Measurements from ENCODE around the gene MYO6.

The MYO6 gene

DNA sequence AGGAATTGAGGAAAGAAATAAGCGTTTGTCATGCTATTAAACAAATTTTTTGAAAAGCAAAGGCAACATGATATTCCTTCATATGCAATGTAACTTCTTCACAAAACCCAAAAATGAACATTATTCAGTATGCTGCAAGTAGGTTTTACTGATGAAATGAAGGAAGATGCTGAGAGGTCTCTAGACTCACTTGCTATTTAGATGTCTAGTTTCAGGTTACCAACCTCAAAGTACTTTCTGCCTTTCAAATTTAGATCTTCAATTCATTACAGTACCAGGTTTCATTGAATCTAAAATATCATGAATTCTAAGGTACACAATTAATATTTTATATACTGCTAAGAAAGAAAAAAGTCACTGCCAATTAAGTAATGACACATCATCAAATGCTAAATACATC is 39.9 kb downstream of the MYO6 start:
- TF ChIP-seq, protein P1, sequence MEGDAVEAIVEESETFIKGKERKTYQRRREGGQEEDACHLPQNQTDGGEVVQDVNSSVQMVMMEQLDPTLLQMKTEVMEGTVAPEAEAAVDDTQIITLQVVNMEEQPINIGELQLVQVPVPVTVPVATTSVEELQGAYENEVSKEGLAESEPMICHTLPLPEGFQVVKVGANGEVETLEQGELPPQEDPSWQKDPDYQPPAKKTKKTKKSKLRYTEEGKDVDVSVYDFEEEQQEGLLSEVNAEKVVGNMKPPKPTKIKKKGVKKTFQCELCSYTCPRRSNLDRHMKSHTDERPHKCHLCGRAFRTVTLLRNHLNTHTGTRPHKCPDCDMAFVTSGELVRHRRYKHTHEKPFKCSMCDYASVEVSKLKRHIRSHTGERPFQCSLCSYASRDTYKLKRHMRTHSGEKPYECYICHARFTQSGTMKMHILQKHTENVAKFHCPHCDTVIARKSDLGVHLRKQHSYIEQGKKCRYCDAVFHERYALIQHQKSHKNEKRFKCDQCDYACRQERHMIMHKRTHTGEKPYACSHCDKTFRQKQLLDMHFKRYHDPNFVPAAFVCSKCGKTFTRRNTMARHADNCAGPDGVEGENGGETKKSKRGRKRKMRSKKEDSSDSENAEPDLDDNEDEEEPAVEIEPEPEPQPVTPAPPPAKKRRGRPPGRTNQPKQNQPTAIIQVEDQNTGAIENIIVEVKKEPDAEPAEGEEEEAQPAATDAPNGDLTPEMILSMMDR (conservative IDR thresholded peaks at IDR 0.05; ENCODE audit: low read depth, low read length) = no peak
- no peak for DNase-seq (ENCODE audit: low read depth)
- H3K4me3 ChIP-seq (ENCODE audit: low read length) = no peak overlapping the region

GRCh38 chr6:75791881-75792280 is 42.8 kb downstream of the MYO6 start:
- no peak overlapping the region for H3K4me3 ChIP-seq (ENCODE audit: low read length)
- TF ChIP-seq, protein P1 (conservative IDR thresholded peaks at IDR 0.05; ENCODE audit: low read depth, low read length) = no peak
- no peak for DNase-seq (ENCODE audit: low read depth)

DNA sequence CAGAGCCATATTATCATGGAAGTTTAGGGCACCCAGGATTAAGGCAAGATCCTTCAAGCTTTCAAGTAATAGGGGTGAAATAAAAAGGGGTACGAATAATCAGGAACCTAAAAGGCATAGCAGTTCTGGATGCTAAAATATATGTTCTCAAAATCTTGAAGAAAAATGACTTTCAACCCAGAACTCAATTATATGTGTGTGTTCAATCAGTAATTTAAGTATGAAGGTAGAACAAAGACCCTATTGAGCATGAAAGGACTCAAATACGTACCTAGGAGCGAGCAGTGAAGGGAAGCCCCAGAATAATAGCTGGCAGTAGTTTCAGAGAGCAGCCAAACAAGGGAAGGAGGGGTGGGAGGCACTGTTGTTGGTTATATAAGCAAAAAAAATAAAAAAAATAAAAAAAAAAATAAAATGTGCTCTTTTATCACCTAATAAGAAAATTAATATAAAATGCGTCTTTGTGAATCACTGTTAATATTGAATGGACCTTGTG is 45.4 kb downstream of the MYO6 start:
- no peak for DNase-seq (ENCODE audit: low read depth)
- no peak overlapping the region for H3K4me3 ChIP-seq (ENCODE audit: low read length)
- TF ChIP-seq, protein P1 (conservative IDR thresholded peaks at IDR 0.05; ENCODE audit: low read depth, low read length) = no peak

DNA sequence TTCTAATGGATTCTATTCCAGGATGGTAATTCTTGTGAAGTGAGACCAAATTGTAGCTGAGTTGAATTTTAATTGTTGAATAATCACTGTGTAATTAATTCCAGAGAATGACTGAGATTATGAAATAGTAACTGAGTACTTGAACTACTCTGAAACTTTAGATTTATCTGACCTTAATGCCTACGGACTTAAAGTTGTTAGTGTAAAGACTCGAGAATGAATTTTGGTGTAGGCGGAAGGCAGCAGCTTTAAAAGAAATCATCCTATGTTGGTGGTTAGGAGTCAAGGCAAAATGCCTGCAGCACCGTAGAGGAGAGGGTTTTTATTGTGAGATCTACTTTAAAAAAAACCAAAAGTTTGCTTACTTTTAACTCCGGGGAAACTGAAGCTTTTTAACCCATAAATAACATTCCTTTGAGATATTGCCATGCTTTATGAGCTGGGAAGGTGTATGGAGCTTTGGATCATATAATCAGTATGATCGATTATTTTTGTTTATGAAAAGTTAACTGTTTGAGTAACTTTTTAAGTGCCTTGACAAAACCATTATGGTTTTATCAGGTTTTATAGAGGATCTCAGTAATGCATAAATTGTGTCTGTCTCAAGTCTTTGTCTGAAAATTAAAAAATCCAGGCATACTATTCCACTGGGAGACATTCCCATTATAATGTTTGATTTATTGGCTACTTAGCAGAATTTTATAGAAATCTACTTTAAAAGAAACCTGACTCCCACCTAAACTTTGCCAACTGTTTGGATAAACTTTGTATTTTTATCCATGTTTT is 46.1 kb downstream of the MYO6 start:
- TF ChIP-seq, protein P1 (conservative IDR thresholded peaks at IDR 0.05; ENCODE audit: low read depth, low read length) = no peak
- H3K4me3 ChIP-seq (ENCODE audit: low read length) = no peak overlapping the region
- DNase-seq (ENCODE audit: low read depth) = no peak

DNA sequence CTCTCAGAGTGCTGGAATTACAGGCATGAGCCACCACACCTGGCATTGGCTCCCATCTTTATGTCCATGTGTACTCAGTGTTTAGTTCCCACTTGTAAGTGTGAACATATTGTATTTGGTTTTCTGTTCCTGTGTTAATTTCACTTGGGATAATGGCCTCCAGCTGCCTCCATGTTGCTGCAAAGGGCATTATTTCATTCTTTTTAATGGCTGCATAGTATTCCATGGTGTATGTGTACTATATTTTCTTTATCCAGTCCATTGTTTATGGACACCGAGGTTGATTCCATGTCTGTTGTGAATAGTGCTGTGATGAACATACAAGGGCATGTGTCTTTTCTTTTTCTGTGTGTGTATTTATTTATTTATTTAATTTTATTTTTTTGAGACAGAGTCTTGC is 47.7 kb downstream of the MYO6 start:
- TF ChIP-seq, protein P1 (conservative IDR thresholded peaks at IDR 0.05; ENCODE audit: low read depth, low read length) = no peak
- no peak overlapping the region for H3K4me3 ChIP-seq (ENCODE audit: low read length)
- no peak for DNase-seq (ENCODE audit: low read depth)

DNA sequence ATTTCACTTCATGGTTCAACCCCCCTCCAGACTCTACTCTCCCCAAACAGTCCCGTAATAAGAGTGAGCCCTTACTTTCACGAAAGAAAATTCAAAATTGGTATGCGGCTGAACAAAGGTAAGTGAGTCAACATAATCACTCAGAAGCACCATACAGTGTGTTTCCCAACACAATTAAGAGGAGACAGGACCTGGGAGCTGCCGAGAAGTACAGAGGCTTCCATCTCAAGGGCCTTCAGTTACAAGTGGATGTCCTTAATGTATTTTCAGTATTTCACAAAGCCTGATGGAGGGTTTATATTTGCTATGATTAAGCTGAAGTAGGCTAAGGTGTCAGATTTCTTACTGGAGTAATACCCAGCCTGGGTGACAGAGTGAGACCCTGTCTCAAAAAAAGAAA is 51.1 kb downstream of the MYO6 start:
- TF ChIP-seq, protein P1 (conservative IDR thresholded peaks at IDR 0.05; ENCODE audit: low read depth, low read length) = no peak
- no peak overlapping the region for H3K4me3 ChIP-seq (ENCODE audit: low read length)
- DNase-seq (ENCODE audit: low read depth) = no peak
